Measurements from ENCODE around the gene SNN. TPM values are rescaled to one million over a fixed set of nuclear protein-coding genes. Genes with fewer than 3 reads are reported as not detected.

SNN gene
- total RNA-seq, 1 donor from 2014 or later = 27.6 TPM

DNA sequence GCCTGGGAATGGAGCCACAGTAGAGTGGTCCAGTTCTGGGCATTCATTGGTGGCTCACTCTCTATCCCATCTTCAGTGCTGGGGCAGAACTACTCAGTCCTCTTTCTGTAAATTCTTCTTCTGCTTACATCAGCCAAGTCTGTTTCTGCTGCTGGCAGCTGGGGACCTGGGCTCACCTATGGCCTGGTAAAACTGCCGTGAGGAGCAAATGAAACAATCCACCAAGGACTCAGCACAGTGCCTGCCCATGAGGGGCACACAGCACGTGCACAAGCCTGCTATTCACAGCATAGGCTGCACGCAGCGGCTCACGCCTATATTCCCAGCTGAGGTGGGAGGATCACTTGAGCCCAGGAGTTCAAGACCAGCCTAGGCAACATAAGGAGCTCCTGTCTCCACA lies 30.9 kb upstream of the SNN start:
- H3K36me3 ChIP-seq (ENCODE audit: control insufficient read depth, insufficient read depth, low read length) = no peaks in the 10 kb centered on the region
- TF ChIP-seq, protein P1, sequence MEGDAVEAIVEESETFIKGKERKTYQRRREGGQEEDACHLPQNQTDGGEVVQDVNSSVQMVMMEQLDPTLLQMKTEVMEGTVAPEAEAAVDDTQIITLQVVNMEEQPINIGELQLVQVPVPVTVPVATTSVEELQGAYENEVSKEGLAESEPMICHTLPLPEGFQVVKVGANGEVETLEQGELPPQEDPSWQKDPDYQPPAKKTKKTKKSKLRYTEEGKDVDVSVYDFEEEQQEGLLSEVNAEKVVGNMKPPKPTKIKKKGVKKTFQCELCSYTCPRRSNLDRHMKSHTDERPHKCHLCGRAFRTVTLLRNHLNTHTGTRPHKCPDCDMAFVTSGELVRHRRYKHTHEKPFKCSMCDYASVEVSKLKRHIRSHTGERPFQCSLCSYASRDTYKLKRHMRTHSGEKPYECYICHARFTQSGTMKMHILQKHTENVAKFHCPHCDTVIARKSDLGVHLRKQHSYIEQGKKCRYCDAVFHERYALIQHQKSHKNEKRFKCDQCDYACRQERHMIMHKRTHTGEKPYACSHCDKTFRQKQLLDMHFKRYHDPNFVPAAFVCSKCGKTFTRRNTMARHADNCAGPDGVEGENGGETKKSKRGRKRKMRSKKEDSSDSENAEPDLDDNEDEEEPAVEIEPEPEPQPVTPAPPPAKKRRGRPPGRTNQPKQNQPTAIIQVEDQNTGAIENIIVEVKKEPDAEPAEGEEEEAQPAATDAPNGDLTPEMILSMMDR (IDR thresholded peaks at IDR 0.05; ENCODE audit: insufficient read depth, low read length, severe bottlenecking) = no peak
- FAIRE-seq (no peak), DNase-seq (ENCODE audit: low read depth) (no peak)
- H3K4me3 ChIP-seq (ENCODE audit: low read depth, low read length) = no peak overlapping the region
- H3K27me3 ChIP-seq (ENCODE audit: control insufficient read depth, insufficient read depth, low read length) = no peaks in the 10 kb centered on the region

DNA sequence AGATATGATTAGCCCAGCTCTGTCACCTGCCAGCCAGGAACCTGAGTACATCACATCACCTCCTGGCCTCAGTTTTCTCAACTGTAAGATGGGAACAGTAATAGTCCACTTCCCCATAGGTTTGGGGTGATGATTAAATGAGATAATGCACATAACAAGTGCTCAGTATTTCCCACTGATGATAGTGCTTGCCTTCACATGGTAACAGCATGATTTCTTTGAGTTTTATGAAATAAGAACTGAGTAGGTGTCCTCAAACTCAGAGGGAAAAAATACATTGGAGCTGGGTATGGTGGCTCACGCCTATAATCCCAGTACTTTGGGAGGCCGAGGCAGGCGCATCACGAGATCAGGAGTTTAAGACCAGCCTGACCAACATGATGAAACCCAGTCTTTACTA lies 30.1 kb upstream of the SNN start:
- no peak for FAIRE-seq
- H3K27me3 ChIP-seq (ENCODE audit: control insufficient read depth, insufficient read depth, low read length) = no peaks in the 10 kb centered on the region
- TF ChIP-seq, protein P1 (IDR thresholded peaks at IDR 0.05; ENCODE audit: insufficient read depth, low read length, severe bottlenecking) = no peak

DNA sequence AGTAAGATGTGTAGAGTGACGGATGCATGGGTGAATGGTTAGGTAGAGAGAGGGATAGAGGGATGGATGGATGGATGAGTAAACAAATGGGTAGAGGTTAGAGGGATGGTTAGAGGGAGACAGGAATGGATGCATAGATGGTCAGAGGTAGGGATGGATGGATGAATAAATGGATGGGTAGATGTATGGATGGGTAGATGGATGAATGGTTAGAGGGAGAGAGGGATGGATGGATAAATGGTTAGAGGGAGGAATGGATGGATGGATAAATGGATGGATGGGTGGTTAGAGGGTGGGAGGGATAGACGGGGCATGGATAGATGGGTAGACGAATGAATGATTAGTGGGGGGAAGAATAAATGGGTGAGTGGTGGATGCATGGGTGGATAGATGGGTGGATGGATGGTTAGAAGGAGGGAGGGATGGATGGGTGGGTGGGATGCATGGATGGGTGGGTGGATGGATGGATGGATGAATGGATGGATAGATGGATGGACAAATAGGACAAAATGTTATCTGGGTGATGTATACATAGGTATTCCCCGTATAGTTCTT lies 29.2 kb upstream of the SNN start:
- no peaks in the 10 kb centered on the region for H3K27me3 ChIP-seq (ENCODE audit: control insufficient read depth, insufficient read depth, low read length)
- no peak overlapping the region for H3K4me3 ChIP-seq (ENCODE audit: low read depth, low read length)
- TF ChIP-seq, protein P1 (IDR thresholded peaks at IDR 0.05; ENCODE audit: insufficient read depth, low read length, severe bottlenecking) = no peak
- DNase-seq (ENCODE audit: low read depth) (no peak), FAIRE-seq (no peak)
- no peaks in the 10 kb centered on the region for H3K36me3 ChIP-seq (ENCODE audit: control insufficient read depth, insufficient read depth, low read length)

More for the DNA sequence above, 30.1 kb upstream of the SNN start:
- Histone ChIP-seq H3K4me3 (ENCODE audit: low read depth, low read length) (no peak overlapping the region), H3K36me3 (ENCODE audit: control insufficient read depth, insufficient read depth, low read length) (no peaks in the 10 kb centered on the region)
- no peak for DNase-seq (ENCODE audit: low read depth)

DNA sequence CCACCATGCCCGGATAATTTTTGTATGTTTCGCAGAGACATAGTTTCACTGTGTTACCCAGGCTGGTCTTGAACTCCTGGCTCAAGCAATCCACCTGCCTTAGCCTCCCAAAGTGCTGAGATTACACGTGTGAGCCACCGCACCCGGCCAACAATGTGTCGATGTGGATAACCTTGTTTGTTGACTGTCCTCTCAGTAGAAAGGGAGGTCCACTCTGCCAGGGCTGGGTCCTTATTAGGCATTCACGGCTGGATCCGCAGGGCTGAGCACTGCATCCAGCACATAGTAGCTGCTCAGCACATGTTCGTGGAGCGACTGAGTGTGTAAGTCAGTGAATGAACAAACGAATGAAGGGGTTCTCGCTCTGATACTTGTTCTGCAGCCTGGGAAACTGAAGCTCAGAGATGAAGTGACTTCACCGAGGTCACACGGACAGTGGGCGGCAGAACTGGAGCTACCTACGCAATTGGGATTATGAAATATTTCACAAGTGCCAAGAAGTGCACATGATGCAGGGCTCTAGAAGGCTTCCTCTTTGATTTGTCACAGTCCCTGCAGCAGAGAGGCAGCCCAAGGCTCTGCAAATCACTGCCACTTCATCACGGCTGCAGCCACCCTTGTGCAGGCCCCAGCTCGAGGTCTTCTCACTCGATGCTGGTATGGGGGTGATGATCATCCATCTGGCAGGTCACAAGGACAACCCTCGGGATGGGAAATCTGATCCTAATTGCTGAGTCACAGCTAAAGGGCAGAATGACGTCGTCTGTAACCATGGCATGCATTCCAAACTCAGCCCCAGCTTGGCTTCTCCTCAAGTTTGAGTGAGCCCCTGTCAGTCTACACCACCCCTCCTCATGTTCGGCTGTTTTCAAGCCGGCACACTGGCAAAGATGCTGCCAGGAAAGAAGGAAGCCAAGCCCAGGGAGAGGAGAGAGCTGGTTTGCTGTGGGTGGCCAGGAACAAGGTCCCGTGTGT lies 28.0 kb upstream of the SNN start:
- peak; percentile 73 for FAIRE-seq
- H3K27me3 ChIP-seq (ENCODE audit: control insufficient read depth, insufficient read depth, low read length) = no peaks in the 10 kb centered on the region
- DNase-seq (ENCODE audit: low read depth) = peak; percentile 97
- no peak overlapping the region for H3K4me3 ChIP-seq (ENCODE audit: low read depth, low read length)
- no peaks in the 10 kb centered on the region for H3K36me3 ChIP-seq (ENCODE audit: control insufficient read depth, insufficient read depth, low read length)
- TF ChIP-seq, protein P1 (IDR thresholded peaks at IDR 0.05; ENCODE audit: insufficient read depth, low read length, severe bottlenecking) = no peak

DNA sequence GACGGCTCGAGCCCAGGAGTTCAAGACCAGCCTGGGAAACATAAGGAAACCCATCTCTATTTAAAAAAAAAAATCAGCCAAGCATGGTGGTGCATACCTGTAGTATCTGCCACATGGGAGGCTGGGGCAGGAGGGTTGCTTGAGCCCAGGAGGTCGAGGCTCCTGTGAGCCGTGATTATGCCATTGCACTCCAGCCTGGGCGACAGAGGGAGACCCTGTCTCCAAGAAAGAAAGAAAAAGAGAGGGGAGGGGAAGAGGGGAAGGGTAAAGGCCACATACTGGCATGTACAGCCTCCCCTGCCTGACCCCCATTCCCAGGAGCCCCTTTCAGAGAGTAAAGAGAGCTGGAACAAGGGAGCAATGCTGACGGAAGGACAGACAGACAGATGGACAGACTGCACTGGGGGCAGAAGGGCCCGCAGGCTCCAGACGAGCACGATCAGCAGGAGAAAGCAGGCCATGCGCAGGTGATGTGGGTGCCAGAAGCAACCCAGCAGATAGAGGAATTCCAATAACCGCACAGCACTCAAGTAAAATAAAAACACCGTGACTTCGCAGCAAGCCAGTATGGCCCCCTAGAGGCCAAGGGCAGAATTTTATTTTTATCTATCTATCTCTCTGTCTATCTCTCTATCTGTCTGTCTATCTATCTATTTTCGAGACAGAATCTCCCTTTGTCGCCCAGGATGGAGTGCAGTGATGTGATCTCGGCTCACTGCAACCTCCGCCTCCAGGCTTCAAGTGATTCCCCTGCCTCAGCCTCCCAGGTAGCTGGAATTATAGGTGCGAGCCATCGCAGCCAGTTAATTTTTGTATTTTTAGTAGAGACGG lies 27.1 kb upstream of the SNN start:
- TF ChIP-seq, protein P1 (IDR thresholded peaks at IDR 0.05; ENCODE audit: insufficient read depth, low read length, severe bottlenecking) = peak; percentile 79
- no peak for FAIRE-seq
- DNase-seq (ENCODE audit: low read depth) = peak; percentile 69
- H3K27me3 ChIP-seq (ENCODE audit: control insufficient read depth, insufficient read depth, low read length) = no peaks in the 10 kb centered on the region
- no peak overlapping the region for H3K4me3 ChIP-seq (ENCODE audit: low read depth, low read length)
- no peaks in the 10 kb centered on the region for H3K36me3 ChIP-seq (ENCODE audit: control insufficient read depth, insufficient read depth, low read length)
